DOHH2 (cell line): Measurements from ENCODE around the gene TTC34.

ENCODE experiments used
- H3F3A ChIP-seq: fragments of 200-600 bp; sonication (generic), shearing (Covaris generic); 2 replicates; pipeline ENCODE4 v1.6.0; 2016; ENCODE audit warnings: antibody characterized with exemption, mild to moderate bottlenecking; ENCODE audit not compliant: control insufficient read depth, insufficient read depth
- H3K27ac ChIP-seq: fragments of 200-600 bp; sonication (generic); 2 replicates; pipeline ENCODE4 v1.5.1; 2014; ENCODE audit warnings: low read depth, mild to moderate bottlenecking, low read length, moderate library complexity
- H3K27me3 ChIP-seq: fragments of 200-600 bp; sonication (generic); 2 replicates; pipeline ENCODE4 v1.6.1; 2014; ENCODE audit warnings: mild to moderate bottlenecking, low read length, mixed read lengths; ENCODE audit not compliant: control insufficient read depth
- H3K36me3 ChIP-seq: fragments of 200-600 bp; sonication (generic); 2 replicates; pipeline ENCODE4 v1.6.1; 2014; ENCODE audit warnings: mild to moderate bottlenecking, low read length, moderate library complexity, mixed read lengths; ENCODE audit not compliant: control insufficient read depth
- H3K4me1 ChIP-seq: fragments of 200-600 bp; sonication (generic); 2 replicates; pipeline ENCODE4 v1.6.1; 2014; ENCODE audit warnings: mild to moderate bottlenecking, low read length, mixed read lengths; ENCODE audit not compliant: control insufficient read depth
- H3K4me2 ChIP-seq: fragments of 200-600 bp; sonication (generic); 2 replicates; pipeline ENCODE4 v1.6.0; 2014; ENCODE audit warnings: mild to moderate bottlenecking, low read length, moderate library complexity
- H3K4me3 ChIP-seq: fragments of 200-600 bp; sonication (generic); 2 replicates; pipeline ENCODE4 v1.5.1; 2014; ENCODE audit warnings: mild to moderate bottlenecking, low read length, mixed read lengths
- H3K79me2 ChIP-seq: fragments of 200-600 bp; sonication (generic); 2 replicates; pipeline ENCODE4 v1.6.1; 2014; ENCODE audit warnings: mild to moderate bottlenecking, low read length, mixed read lengths; ENCODE audit not compliant: control insufficient read depth
- H3K9me2 ChIP-seq: fragments of 200-600 bp; sonication (generic); replicated peaks from 2 replicates; pipeline ENCODE4 v1.6.1; 2014; ENCODE audit warnings: mild to moderate bottlenecking, low read length, mixed read lengths; ENCODE audit not compliant: control insufficient read depth
- H3K9me3 ChIP-seq: fragments of 200-600 bp; sonication (generic); 2 replicates; pipeline ENCODE4 v1.6.1; 2014; ENCODE audit warnings: antibody characterized with exemption, low read length, mixed read lengths; ENCODE audit not compliant: control insufficient read depth, insufficient read depth
- H4K20me1 ChIP-seq: fragments of 200-600 bp; sonication (generic); 2 replicates; pipeline ENCODE4 v1.6.0; 2014; ENCODE audit warnings: low read depth, mild to moderate bottlenecking, antibody characterized with exemption, low read length, moderate library complexity; ENCODE audit not compliant: control insufficient read depth, insufficient read depth
- EZH2phosphoT487 ChIP-seq: fragments of 200-600 bp; sonication (generic); IDR thresholded peaks from 2 replicates; pipeline ENCODE4 v1.6.1; 2017; ENCODE audit warnings: borderline replicate concordance, mild to moderate bottlenecking, antibody characterized with exemption, low read length, moderate library complexity, mixed read lengths
- TF ChIP-seq, protein P1 (sequence below): fragments of 200-600 bp; sonication (generic); IDR thresholded peaks from one replicate; pipeline ENCODE4 v1.5.1; 2014; ENCODE audit warnings: antibody characterized with exemption, mild to moderate bottlenecking, low read depth, low read length; ENCODE audit not compliant: poor library complexity, severe bottlenecking

TTC34 gene

DNA sequence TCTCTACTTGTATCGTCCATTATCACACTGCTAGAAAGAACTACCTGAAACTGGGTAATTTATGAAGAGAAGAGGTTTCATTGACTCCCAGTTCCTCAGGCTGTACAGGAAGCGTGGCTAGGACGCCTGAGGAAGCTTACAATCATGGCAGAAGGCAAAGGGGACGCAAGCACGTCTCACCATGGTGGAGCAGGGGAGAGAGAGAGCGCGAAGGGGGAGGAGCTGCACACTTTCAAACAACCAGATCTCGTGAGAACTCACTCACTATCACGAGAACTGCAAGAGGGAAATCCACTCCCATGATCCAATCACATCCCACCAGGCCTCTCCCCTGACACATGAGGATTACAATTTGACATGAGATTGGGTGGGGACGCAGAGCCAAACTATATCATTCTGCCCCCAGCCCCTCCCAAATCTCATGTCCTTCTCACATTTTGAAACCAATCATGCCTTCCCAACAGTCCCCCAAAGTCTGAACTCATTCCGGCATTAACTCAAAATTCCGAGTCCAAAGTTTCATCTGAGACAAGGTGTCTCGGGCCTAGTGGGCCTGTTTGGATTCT is 176.7 kb downstream of the TTC34 start:
- Histone ChIP-seq H3K36me3 (no peaks in the 10 kb centered on the region), H3K4me3 (no peak overlapping the region), H4K20me1 (no peaks in the 10 kb centered on the region), H3K79me2 (no peaks in the 10 kb centered on the region), H3F3A (no peaks in the 10 kb centered on the region), H3K4me2 (no peak overlapping the region), H3K27me3 (no peaks in the 10 kb centered on the region), H3K9me2 (no peaks in the 10 kb centered on the region), H3K27ac (no peak overlapping the region), H3K9me3 (peaks cover 2% of the 10 kb centered on the region; the same call in 1 of the 2 replicates), H3K4me1 (no peaks in the 10 kb centered on the region)
- TF ChIP-seq EZH2phosphoT487, result no peak
- TF ChIP-seq, protein P1, sequence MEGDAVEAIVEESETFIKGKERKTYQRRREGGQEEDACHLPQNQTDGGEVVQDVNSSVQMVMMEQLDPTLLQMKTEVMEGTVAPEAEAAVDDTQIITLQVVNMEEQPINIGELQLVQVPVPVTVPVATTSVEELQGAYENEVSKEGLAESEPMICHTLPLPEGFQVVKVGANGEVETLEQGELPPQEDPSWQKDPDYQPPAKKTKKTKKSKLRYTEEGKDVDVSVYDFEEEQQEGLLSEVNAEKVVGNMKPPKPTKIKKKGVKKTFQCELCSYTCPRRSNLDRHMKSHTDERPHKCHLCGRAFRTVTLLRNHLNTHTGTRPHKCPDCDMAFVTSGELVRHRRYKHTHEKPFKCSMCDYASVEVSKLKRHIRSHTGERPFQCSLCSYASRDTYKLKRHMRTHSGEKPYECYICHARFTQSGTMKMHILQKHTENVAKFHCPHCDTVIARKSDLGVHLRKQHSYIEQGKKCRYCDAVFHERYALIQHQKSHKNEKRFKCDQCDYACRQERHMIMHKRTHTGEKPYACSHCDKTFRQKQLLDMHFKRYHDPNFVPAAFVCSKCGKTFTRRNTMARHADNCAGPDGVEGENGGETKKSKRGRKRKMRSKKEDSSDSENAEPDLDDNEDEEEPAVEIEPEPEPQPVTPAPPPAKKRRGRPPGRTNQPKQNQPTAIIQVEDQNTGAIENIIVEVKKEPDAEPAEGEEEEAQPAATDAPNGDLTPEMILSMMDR, result no peak

DNA sequence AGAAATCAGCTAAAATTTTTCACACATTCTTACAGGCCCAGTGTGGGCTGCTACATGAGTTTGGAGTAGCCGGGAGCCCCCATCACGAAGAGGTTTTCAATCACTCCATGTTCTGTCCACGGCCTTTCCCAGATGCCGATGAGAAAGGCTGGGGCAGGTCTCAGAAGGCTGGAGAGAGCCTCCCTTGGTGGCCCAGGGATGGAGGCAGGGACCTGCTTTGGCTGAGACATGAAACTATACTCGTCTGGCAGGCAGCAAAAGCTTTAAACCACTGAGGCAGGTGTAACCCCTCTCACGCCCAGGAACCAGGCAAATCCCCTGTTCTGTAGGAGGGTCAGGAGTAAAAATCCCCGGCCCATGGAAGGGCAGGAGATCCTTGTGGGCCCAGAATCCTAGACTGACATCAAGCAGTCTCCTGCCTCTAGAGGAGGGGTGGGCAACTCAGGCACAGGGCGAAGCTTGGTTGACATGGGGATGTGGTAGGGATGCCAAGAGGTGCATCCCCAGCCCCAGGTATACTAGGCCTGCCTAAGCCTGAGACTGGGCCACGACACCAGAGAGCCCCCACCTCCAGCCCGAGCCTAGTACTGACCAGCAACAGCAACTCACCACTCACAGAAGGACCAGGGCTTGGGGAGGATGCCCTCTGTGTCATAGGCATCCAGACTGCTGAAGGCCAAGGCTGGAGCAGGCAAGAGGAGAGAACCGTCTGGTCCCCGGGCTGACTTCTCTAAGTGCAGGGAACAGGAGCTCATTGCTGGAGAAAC is 177.7 kb downstream of the TTC34 start:
- Histone ChIP-seq H3K36me3 (no peaks in the 10 kb centered on the region), H3K9me3 (no peaks in the 10 kb centered on the region), H3K4me1 (no peaks in the 10 kb centered on the region), H3K9me2 (no peaks in the 10 kb centered on the region), H3K27ac (no peak overlapping the region), H4K20me1 (no peaks in the 10 kb centered on the region), H3F3A (no peaks in the 10 kb centered on the region), H3K4me3 (no peak overlapping the region), H3K27me3 (no peaks in the 10 kb centered on the region), H3K4me2 (no peak overlapping the region), H3K79me2 (no peaks in the 10 kb centered on the region)
- TF ChIP-seq EZH2phosphoT487, result no peak
- TF ChIP-seq, protein P1, result no peak

DNA sequence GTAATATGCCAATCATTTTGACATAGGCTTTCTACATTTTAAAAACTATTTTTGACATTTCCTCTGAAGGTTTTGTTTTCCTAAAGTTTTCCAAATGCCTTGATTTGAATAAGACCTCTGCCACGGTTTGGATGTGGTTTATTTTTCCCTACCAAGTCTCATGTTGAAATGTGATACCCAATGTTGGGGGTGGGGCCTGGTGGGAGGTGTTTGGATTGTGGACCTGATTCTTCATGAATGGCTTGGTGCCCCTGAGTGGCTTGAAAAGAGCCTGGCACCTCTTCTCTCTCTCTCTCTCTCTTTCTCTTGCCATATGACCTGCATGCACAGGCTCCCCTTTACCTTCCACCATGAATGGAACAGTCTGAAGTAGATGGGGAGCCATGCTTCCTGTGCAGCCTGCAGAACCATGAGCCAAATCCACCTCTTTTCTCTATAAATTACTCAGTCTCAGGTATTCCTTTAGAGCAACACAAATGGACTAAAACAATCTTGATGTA is 183.5 kb downstream of the TTC34 start:
- Histone ChIP-seq H3K9me3 (no peaks in the 10 kb centered on the region), H3K4me1 (no peaks in the 10 kb centered on the region), H3F3A (no peaks in the 10 kb centered on the region), H3K4me3 (no peak overlapping the region), H3K4me2 (no peak overlapping the region), H3K27ac (no peak overlapping the region), H3K36me3 (no peaks in the 10 kb centered on the region), H3K9me2 (no peaks in the 10 kb centered on the region), H3K79me2 (no peaks in the 10 kb centered on the region), H4K20me1 (no peaks in the 10 kb centered on the region), H3K27me3 (peaks cover 17% of the 10 kb centered on the region)
- no peak for TF ChIP-seq EZH2phosphoT487
- TF ChIP-seq, protein P1, result no peak
